ENCODE results near the gene RABL2B.

RABL2B gene

DNA sequence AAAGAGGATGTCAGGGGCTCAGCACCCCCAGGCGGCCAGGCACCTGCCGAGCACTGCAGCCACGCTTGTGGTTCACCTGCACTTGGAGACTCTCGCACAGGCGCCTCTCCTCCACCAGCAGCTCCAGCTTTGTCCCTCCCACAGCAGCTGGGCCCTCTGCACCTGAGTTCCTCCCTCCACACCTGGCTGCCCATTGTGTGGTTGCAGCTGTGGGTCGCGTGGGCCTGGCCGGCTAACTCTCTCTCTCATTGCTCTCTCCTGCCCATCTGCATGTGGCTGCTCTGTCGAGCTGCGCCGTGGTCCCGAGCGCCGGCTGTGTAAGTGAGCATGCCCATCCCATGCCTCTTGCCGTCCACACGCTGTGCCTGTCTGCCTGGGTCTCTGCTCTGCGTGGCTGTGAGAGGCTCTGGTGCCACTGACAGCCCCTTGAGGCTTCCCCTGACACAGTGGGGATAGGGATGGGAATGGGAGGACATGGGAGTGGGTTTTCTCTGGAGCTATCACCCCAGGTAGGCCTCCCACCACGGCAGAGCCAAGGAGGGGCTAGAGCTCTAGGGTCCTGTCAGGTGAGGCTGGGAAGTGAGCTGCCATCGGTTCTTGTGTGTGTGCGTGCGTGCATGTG lies 53.9 kb downstream of the RABL2B start:
- no peak overlapping the region for H3K27ac ChIP-seq (ENCODE audit: low read length)
- H3K9me3 ChIP-seq (ENCODE audit: control insufficient read depth in 1 of 2, low read length in 2 of 2): no peaks in the 10 kb centered on the region
- H3K36me3 ChIP-seq (ENCODE audit: control insufficient read depth in 1 of 2, insufficient read depth in 2 of 2, low read length in 2 of 2): peaks cover 0 to 5% of the 10 kb centered on the region in 2 donors
- H3K4me1 ChIP-seq (ENCODE audit: control insufficient read depth in 1 of 2, insufficient read depth in 2 of 2, low read length in 2 of 2): peaks cover 0 to 20% of the 10 kb centered on the region in 2 donors
- no peak overlapping the region for H3K4me3 ChIP-seq (ENCODE audit: low read depth in 1 of 2, low read length in 2 of 2)
- no peaks in the 10 kb centered on the region for H3K27me3 ChIP-seq (ENCODE audit: low read depth, low read length)

DNA sequence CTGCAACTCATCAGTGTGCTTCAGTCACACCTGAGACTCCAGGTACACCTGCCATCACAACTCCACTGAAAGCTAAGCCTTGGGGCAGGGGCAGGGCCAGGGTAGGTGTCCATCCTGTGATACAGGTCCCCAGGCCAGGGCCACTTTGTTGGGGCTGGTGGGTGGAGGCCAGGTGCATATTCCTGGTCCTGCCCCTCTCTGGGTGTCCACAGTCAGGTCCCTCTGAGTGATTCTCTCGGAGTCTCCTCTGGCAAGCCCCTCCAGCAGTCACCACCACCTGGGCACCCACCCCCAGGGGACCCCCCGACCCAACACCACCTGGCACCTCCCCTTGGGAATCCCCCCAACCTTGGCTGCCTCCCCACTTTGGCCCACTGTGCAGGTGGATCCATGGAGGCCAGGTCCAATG lies 54.9 kb downstream of the RABL2B start:
- H3K27me3 ChIP-seq (ENCODE audit: low read depth, low read length): no peaks in the 10 kb centered on the region
- H3K4me1 ChIP-seq (ENCODE audit: control insufficient read depth in 1 of 2, insufficient read depth in 2 of 2, low read length in 2 of 2): peaks cover 0 to 14% of the 10 kb centered on the region in 2 donors
- H3K9me3 ChIP-seq (ENCODE audit: control insufficient read depth in 1 of 2, low read length in 2 of 2): no peaks in the 10 kb centered on the region
- peaks cover 0 to 5% of the 10 kb centered on the region in 2 donors for H3K36me3 ChIP-seq (ENCODE audit: control insufficient read depth in 1 of 2, insufficient read depth in 2 of 2, low read length in 2 of 2)
- H3K27ac ChIP-seq (ENCODE audit: low read length): no peak overlapping the region
- no peak overlapping the region for H3K4me3 ChIP-seq (ENCODE audit: low read depth in 1 of 2, low read length in 2 of 2)

DNA sequence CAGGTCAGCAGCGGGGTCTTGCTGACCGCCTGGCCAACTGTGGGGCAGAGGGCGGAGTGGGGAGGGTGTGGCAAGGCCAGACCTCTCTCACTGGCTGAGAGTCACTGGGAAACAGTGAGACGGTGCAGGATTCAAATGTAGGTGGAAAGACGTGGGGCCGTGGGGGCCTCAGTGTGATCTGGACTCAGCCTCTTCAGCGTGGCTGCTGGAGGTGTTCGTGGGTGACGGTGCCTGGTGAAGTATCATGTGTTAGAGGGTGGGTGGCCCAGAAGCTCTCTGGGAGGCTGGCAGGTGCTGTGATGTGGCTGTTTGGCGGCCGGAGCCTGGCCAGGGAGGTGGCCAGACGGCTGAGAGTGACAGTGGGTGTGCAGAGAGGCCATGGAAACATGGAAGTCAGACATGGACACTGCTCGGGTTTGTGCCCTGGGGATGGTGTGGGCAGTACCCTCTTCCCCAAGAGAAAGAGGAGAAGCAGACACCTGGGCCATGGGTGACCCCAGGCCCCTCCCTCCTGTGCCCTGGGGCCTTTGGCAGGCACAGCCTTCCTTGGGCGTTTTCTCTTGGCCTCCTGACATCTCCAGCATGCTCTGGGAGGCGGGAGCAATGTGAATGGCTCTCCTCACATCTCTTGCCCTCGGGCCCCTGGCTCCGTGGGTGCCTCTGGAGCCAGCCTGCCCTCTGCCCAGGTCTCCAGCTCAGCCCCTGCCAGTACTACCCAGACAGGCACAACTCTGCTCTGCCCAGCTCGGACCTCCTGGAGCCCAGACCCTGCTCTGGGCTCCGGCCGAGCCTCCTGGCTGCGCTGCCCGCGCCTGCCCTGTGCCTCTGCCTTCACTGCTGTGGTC lies 55.5 kb downstream of the RABL2B start:
- H3K4me3 ChIP-seq (ENCODE audit: low read depth in 1 of 2, low read length in 2 of 2): no peak overlapping the region
- no peak overlapping the region for H3K27ac ChIP-seq (ENCODE audit: low read length)
- H3K36me3 ChIP-seq (ENCODE audit: control insufficient read depth in 1 of 2, insufficient read depth in 2 of 2, low read length in 2 of 2): peaks cover 0 to 5% of the 10 kb centered on the region in 2 donors

DNA sequence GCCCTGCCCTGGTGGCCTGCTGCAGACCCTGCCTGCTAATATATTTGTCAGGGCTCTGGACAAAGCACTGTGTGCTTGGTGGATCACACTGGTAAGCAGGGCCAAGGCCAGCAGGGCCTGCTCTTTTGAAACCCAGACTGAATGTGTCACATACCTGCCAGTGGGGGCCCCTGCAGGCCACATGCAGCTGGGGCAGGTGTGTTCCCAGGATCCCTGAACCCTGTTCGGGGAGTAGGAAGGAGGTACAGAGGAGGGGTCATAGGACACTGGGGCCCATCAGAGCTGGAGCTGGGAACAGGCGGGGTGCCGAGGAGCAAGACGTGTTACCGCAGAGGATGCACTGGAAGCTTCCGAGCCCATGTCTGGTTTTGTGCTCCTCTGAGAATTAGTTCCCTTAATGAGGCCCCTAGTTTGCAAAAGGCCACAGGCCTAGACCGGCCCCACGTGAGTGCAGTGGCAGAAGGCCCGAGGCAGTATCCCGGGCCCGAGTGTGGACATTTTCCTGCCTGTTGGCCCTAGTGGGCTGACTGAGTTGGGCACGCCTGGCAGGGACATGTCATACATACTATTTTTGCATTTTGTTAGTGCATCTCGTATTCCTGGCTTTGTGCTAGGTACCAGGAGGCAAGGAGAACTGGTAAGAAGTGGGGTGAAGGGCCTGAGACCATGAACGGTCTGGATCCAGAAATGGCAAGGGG lies 56.6 kb downstream of the RABL2B start:
- Histone ChIP-seq H3K27me3 (ENCODE audit: low read depth, low read length) (no peaks in the 10 kb centered on the region), H3K36me3 (ENCODE audit: control insufficient read depth in 1 of 2, insufficient read depth in 2 of 2, low read length in 2 of 2) (peaks cover 0 to 5% of the 10 kb centered on the region in 2 donors), H3K4me1 (ENCODE audit: control insufficient read depth in 1 of 2, insufficient read depth in 2 of 2, low read length in 2 of 2) (peaks cover 0 to 2% of the 10 kb centered on the region in 2 donors), H3K27ac (ENCODE audit: low read length) (no peak overlapping the region), H3K4me3 (ENCODE audit: low read depth in 1 of 2, low read length in 2 of 2) (no peak overlapping the region), H3K9me3 (ENCODE audit: control insufficient read depth in 1 of 2, low read length in 2 of 2) (no peaks in the 10 kb centered on the region)

More for the DNA sequence above, 55.5 kb downstream of the RABL2B start:
- peaks cover 0 to 9% of the 10 kb centered on the region in 2 donors for H3K4me1 ChIP-seq (ENCODE audit: control insufficient read depth in 1 of 2, insufficient read depth in 2 of 2, low read length in 2 of 2)
- H3K9me3 ChIP-seq (ENCODE audit: control insufficient read depth in 1 of 2, low read length in 2 of 2): no peaks in the 10 kb centered on the region
- H3K27me3 ChIP-seq (ENCODE audit: low read depth, low read length): no peaks in the 10 kb centered on the region

DNA sequence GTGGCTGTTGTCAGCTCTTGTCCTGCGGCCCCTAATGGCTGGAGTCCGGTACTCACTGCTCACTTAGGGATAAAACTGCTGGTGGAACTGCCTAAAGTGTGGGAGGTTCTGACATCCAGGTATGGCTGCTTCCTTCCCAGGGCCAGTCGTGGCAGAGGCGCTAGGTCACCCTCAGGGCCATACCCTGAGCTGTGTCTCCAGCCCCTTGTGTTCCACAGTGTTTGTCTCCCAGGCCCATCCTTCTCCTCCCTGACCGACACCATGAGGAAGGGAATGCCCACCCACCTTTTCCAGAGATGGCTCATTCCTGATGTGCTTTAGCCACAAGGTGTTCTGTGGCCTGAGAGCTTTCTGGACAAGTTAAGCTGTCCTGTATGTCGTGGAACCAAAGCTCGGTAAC lies 57.8 kb downstream of the RABL2B start:
- Histone ChIP-seq H3K4me1 (ENCODE audit: control insufficient read depth in 1 of 2, insufficient read depth in 2 of 2, low read length in 2 of 2) (peaks cover 0 to 6% of the 10 kb centered on the region in 2 donors), H3K27ac (ENCODE audit: low read length) (no peak overlapping the region), H3K4me3 (ENCODE audit: low read depth in 1 of 2, low read length in 2 of 2) (no peak overlapping the region), H3K9me3 (ENCODE audit: control insufficient read depth in 1 of 2, low read length in 2 of 2) (no peaks in the 10 kb centered on the region), H3K36me3 (ENCODE audit: control insufficient read depth in 1 of 2, insufficient read depth in 2 of 2, low read length in 2 of 2) (peaks cover 0 to 5% of the 10 kb centered on the region in 2 donors), H3K27me3 (ENCODE audit: low read depth, low read length) (no peaks in the 10 kb centered on the region)

DNA sequence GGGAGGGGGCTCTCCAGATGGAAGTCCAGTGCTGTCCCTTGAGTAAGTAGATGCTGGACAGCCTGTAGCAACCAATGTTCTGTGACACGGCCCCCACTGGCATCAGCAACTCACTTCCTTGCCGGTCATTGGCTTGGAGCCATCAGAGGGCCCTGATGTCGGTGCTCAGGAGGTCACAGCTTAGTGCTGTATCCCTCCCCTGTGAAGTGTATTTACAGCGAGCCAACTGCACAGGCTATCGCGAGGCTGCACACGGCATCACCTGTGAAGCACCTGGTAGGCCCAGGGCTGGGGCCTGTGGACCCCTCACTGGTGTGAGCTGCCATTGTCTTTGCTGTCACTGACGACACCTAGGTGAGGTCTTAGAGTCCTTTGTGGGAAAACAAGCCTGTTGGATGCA lies 58.8 kb downstream of the RABL2B start:
- no peaks in the 10 kb centered on the region for H3K27me3 ChIP-seq (ENCODE audit: low read depth, low read length)
- H3K9me3 ChIP-seq (ENCODE audit: control insufficient read depth in 1 of 2, low read length in 2 of 2): no peaks in the 10 kb centered on the region
- no peak overlapping the region for H3K27ac ChIP-seq (ENCODE audit: low read length)
- H3K36me3 ChIP-seq (ENCODE audit: control insufficient read depth in 1 of 2, insufficient read depth in 2 of 2, low read length in 2 of 2): peaks cover 0 to 5% of the 10 kb centered on the region in 2 donors
- no peak overlapping the region for H3K4me3 ChIP-seq (ENCODE audit: low read depth in 1 of 2, low read length in 2 of 2)
- H3K4me1 ChIP-seq (ENCODE audit: control insufficient read depth in 1 of 2, insufficient read depth in 2 of 2, low read length in 2 of 2): peaks cover 0 to 6% of the 10 kb centered on the region in 2 donors

DNA sequence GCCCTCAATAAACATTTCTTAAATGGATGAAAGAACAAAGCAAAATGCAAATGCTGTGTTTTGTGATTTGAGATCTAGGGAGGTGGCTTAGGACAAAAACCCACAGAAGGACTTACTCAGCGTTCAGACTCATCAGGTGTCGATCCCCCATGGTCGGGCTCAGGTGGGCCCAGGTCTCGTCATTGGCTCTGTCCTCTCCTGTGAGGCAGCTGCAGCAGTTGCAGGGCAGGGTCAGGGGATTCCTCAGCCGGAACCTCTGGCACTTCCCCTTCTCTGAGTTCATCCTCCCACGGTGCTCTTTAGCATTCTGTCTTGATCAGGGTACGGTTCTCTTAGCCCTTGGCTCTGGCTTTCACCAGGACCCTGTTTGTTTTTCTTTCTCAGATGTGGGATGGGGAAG lies 59.4 kb downstream of the RABL2B start:
- Histone ChIP-seq H3K36me3 (ENCODE audit: control insufficient read depth in 1 of 2, insufficient read depth in 2 of 2, low read length in 2 of 2) (peaks cover 0 to 5% of the 10 kb centered on the region in 2 donors), H3K27me3 (ENCODE audit: low read depth, low read length) (no peaks in the 10 kb centered on the region), H3K9me3 (ENCODE audit: control insufficient read depth in 1 of 2, low read length in 2 of 2) (no peaks in the 10 kb centered on the region), H3K4me3 (ENCODE audit: low read depth in 1 of 2, low read length in 2 of 2) (no peak overlapping the region), H3K27ac (ENCODE audit: low read length) (no peak overlapping the region), H3K4me1 (ENCODE audit: control insufficient read depth in 1 of 2, insufficient read depth in 2 of 2, low read length in 2 of 2) (peaks cover 0 to 6% of the 10 kb centered on the region in 2 donors)

DNA sequence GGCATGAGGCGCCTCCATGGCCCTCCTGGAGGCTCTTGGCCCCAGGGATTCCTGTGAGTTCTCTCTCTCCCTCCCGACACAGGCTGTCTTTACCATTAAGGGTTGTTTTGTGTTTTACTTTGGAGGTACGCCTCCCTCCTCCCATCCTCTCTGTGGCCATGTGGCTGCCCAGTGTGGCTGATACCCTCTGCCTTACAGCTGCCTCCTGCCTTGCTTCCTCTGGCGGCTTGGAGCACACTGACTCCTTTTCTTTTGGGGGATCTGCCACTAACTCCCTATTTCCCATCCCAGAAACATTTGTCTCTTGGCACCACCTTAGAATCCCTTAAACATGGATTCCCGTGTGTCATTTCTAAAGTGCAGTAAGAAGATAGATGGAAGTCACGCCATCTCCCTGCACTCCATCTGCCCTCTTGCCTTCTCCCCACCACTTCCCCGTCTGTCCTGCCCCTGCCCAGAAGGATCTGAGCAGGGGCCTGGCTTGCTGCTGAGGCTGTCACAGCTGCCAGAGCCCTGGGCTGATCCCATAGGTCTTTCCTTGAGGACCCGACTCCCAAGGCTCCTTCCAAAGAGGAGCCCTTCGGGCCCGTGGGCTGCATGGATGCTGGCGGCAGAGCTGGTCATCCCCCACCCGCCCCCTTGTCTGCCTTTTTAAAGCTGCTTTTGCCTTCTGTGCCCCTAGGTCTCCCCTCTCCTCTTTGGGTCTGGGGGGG lies 60.6 kb downstream of the RABL2B start:
- Histone ChIP-seq H3K36me3 (ENCODE audit: control insufficient read depth in 1 of 2, insufficient read depth in 2 of 2, low read length in 2 of 2) (no peaks in the 10 kb centered on the region), H3K4me3 (ENCODE audit: low read depth in 1 of 2, low read length in 2 of 2) (no peak overlapping the region), H3K27ac (ENCODE audit: low read length) (no peak overlapping the region)

DNA sequence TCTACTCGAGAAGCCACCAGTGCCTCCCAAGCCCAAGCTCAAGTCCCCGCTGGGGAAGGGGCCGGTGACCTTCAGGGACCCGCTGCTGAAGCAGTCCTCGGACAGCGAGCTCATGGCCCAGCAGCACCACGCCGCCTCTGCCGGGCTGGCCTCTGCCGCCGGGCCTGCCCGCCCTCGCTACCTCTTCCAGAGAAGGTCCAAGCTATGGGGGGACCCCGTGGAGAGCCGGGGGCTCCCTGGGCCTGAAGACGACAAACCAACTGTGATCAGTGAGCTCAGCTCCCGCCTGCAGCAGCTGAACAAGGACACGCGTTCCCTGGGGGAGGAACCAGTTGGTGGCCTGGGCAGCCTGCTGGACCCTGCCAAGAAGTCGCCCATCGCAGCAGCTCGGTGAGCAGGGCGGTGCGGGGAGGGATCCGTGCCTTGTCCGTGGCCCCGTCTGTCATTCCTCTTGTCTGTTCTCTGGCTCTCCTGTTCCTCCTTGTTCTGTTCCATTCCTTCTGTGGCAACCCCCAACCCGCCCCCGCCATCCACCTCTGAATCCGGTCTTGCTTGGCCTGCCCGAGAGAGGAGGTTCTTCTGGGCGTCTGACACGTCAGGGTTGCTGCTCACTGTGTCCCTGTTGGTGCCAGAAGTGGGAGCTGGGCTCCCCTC lies 61.3 kb downstream of the RABL2B start:
- Histone ChIP-seq H3K4me3 (ENCODE audit: low read depth in 1 of 2, low read length in 2 of 2) (no peak overlapping the region), H3K27ac (ENCODE audit: low read length) (no peak overlapping the region), H3K9me3 (ENCODE audit: control insufficient read depth in 1 of 2, low read length in 2 of 2) (no peaks in the 10 kb centered on the region), H3K4me1 (ENCODE audit: control insufficient read depth in 1 of 2, insufficient read depth in 2 of 2, low read length in 2 of 2) (peaks cover 0 to 6% of the 10 kb centered on the region in 2 donors), H3K36me3 (ENCODE audit: control insufficient read depth in 1 of 2, insufficient read depth in 2 of 2, low read length in 2 of 2) (no peaks in the 10 kb centered on the region), H3K27me3 (ENCODE audit: low read depth, low read length) (no peaks in the 10 kb centered on the region)

More for the DNA sequence above, 60.6 kb downstream of the RABL2B start:
- no peaks in the 10 kb centered on the region for H3K9me3 ChIP-seq (ENCODE audit: control insufficient read depth in 1 of 2, low read length in 2 of 2)
- H3K27me3 ChIP-seq (ENCODE audit: low read depth, low read length): no peaks in the 10 kb centered on the region
- peaks cover 0 to 6% of the 10 kb centered on the region in 2 donors for H3K4me1 ChIP-seq (ENCODE audit: control insufficient read depth in 1 of 2, insufficient read depth in 2 of 2, low read length in 2 of 2)

DNA sequence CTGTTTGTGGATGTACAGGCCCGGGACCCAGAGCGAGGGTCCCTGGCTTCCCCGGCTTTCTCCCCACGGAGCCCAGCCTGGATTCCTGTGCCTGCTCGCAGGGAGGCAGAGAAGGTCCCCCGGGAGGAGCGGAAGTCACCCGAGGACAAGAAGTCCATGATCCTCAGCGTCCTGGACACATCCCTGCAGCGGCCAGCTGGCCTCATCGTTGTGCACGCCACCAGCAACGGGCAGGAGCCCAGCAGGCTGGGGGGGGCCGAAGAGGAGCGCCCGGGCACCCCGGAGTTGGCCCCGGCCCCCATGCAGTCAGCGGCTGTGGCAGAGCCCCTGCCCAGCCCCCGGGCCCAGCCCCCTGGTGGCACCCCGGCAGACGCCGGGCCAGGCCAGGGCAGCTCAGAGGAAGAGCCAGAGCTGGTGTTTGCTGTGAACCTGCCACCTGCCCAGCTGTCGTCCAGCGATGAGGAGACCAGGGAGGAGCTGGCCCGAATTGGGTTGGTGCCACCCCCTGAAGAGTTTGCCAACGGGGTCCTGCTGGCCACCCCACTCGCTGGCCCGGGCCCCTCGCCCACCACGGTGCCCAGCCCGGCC lies 62.1 kb downstream of the RABL2B start:
- H3K27me3 ChIP-seq (ENCODE audit: low read depth, low read length): no peaks in the 10 kb centered on the region
- no peak overlapping the region for H3K27ac ChIP-seq (ENCODE audit: low read length)
- H3K36me3 ChIP-seq (ENCODE audit: control insufficient read depth in 1 of 2, insufficient read depth in 2 of 2, low read length in 2 of 2): no peaks in the 10 kb centered on the region
- H3K4me1 ChIP-seq (ENCODE audit: control insufficient read depth in 1 of 2, insufficient read depth in 2 of 2, low read length in 2 of 2): peaks cover 0 to 6% of the 10 kb centered on the region in 2 donors
- H3K4me3 ChIP-seq (ENCODE audit: low read depth in 1 of 2, low read length in 2 of 2): no peak overlapping the region
- H3K9me3 ChIP-seq (ENCODE audit: control insufficient read depth in 1 of 2, low read length in 2 of 2): no peaks in the 10 kb centered on the region

Measured in muscle layer of duodenum (tissue), 2 donors.